Brain pericyte (primary cell): ENCODE results near the gene GLB1L3.

Experiments used
- DNase-seq: peaks from one replicate; pipeline ENCODE4 v3.0.0-alpha.2; 2012; ENCODE audit warnings: low read depth, low spot score

Gene GLB1L3, protein sequence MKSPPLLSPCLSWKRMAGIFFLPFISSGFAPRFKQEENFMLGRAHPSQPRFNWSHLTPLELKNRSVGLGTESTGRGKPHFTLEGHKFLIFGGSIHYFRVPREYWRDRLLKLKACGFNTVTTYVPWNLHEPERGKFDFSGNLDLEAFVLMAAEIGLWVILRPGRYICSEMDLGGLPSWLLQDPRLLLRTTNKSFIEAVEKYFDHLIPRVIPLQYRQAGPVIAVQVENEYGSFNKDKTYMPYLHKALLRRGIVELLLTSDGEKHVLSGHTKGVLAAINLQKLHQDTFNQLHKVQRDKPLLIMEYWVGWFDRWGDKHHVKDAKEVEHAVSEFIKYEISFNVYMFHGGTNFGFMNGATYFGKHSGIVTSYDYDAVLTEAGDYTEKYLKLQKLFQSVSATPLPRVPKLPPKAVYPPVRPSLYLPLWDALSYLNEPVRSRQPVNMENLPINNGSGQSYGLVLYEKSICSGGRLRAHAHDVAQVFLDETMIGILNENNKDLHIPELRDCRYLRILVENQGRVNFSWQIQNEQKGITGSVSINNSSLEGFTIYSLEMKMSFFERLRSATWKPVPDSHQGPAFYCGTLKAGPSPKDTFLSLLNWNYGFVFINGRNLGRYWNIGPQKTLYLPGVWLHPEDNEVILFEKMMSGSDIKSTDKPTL

GRCh38 chr11:134275534-134276395 lies at the start of gene GLB1L3:
GLB1L3 (plus strand) TSS chr11:134276379; CDS start chr11:134276741, 362 bp downstream.
- no peak for DNase-seq

DNA sequence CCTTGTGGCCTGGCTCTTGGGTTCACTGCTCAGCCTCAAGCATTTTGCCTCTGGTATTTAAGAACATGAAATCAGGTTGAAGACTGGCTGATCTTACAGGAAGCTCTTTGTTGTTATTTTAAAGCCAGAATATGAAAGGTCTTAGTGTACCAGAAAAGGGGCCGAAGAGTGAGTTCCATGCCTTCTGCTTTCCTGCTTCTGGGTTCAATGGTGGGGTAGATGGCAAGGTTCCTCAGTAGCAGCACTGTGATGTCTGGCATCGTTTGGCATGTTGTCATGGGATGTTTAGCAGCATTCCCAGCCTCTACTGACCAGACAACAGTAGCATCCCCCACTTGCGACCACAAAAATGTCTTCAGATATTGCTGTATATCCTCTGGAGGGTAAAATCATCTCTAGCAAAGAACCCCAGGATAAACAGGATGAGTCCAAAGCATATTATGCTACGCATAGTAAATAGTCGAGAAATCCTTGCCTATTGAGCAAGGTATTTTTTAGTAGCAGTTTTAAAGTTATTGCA lies 49.3 kb upstream of the GLB1L3 start:
- no peak for DNase-seq

- DNase-seq, result no peak
Measured at GRCh38 chr11:134228625-134229024, 47.6 kb upstream of the GLB1L3 start.

DNA sequence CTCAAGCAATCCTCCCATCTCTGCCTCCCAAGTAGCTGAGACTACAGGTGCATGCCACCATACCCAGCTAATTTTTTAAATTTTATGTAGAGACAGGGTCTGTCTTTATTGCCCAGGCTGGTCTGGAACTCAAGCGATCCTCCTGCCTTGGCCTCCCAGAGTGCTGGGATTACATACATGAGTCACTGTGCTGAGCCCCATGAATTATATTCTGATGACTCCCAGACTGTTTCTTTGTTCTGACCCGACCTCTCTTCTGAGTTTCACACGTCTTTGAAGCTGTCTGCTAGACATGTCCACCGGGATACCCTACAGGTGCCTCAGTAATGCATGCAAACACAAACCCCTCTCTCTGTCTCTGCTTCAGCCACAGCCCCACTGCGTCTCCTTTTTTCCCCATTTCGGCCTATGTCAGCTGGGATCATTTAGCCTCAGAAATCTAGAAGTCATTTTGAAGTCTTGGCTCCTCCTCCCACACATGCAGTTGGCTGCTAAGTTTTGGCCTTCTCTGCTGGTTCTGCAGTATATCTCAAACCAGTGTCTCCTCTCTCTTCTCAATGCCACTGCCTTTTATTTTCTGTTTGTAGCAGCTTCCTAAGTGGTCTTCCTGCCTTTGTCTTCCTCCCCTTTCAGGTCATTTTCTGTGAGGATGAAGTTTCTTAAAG lies 46.9 kb upstream of the GLB1L3 start:
- DNase-seq, result no peak

DNA sequence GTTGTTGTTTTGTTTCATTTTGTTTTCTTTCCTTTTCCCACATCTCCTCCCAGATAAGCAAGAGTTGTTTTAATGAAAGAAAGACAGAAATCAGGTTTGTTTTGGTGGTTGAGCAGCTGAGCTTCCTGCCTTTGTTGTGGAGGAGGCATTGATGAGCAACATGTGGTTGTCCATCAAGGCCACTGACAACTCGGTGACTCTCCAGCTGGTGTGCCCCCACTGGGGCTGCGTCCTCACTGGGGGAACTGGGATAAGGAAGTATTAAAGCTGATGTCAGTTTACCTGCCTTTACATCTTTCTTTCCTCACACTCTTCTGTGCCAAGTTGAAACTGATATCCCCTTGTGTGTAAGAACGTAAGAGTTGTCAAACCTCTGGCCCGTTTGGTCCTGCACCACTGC lies 45.8 kb upstream of the GLB1L3 start:
- DNase-seq, result no peak

- no peak for DNase-seq
Measured at GRCh38 chr11:134231958-134232659, 44.1 kb upstream of the GLB1L3 start.

GRCh38 chr11:134233729-134234179 lies 42.4 kb upstream of the GLB1L3 start:
- no peak for DNase-seq

- DNase-seq, result no peak
Measured at GRCh38 chr11:134235399-134235798, 40.8 kb upstream of the GLB1L3 start.

DNA sequence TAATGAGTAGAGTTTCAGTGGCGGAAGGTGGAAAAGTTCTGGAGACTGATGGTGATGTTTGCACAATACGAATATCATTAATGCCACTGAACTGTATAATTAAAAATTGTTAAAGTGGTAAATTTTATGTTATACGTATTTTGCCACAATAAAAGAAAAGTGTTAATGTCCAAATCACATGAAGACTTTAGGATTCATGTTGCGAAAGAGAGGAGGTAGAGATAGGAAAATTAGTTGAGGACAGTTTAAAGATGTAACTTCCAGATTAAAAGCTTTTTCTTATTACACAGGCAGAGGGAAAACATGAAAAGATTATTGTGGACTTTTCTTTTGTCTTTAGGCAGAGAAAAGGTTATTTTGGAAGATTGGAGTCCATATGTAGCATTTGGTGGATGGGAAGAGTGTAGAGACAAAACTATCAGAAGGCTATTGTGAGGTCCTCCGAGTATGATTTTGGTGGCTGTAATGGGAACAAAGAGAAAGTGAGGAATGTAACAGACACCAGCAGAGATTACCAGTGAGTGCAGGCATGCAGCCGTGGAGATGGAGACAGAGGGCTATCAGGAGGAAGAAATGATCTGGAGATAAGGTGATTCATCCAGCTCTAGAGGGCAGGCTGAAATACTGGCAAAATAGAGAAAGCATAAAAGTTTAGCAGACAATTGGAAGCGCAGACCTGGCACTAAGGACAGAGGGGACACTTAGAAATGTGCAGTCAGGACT lies 39.2 kb upstream of the GLB1L3 start:
- no peak for DNase-seq

DNA sequence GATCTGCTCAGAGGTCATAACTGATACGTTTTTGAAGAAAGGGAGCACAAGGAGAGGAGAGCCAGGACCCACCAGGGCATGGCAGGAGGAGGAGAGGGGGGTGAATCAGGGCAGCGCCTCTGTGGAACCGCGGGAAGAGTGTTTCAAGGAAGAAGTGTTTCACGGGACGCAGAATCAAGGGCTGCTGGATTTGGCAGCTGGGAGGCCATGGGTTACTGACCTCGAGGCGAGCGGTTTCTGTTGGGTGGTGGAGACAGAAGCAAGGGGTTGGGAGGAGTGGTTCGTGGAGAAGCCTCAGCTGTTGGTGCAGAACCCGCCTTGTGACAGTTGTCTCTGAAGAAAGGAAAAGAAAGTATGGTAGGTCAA lies 38.6 kb upstream of the GLB1L3 start:
- no peak for DNase-seq

DNA sequence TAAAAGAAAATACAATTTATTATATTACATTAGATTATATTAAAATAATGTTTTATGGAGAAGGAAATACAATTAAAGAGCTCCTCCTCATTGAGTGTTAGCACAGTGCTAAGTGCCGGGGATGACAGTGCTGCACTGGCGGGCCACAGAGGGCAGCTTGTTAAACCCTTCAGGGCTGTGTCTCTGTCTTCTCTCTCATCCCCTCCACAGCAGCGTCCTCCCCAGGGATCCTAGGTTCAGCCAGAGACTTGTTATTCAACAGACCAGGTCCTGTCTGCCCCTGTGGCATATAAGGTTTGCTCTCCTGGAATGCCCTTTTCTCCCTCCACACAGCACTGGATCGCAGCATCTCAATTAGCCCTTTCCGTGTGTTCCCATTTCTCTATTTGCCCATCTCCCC lies 37.2 kb upstream of the GLB1L3 start:
- DNase-seq, result no peak

DNA sequence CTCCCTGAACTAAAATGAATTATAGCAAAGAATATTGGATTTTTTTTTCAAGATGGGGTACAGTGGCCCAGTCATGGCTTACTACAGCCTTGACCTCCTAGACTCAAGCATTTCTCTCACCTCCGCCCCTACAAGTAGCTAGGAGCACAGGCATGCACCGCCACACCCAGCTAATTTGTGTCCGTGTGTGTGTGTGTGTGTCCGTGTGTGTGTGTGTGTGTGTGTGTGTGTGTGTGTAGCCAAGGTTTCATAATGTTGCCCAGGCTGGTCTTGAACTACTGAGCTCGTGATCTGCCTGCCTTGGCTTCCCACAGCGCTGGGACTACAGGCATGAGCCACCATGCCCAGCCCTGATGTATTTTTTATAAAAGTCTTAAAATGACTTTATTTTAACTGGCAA lies 35.6 kb upstream of the GLB1L3 start:
- DNase-seq, result no peak

DNA sequence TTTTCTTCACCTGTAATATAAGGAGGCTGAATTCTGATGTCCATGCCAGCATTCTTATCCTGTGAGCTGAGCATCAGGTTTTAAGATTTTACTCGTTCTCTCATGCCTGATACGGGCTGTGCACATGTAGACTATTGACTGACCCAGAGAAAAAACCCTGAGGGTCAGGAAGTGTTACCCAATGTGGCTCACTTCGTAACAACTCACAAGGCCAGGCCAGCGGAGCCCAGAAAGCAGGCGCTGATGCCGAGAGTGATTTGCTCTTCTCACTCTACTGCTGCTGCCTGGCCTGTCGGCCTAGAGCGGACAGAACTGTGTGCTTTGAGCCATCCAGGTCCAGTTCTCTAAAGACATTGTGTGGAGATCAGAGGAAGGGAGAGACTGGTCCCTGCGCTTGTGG lies 33.8 kb upstream of the GLB1L3 start:
- no peak for DNase-seq

DNA sequence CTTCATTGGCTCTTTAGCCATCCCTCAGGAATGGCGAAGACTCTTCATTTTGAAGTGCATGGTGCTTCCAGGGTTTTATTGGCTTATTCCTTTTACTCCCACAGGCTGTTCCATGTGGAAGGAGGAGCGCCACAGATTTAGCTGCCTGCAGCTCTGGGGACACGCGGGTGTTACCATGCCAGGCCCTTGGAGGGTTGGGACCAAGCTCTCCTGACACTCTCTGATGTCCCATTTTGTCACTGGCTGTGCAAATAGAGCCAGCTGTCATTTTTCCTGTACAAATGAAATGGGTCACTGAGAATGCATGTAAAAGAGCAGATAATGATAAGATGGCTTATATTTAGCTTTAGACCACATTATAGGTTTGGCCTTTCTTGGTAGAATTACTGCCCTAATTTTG lies 32.3 kb upstream of the GLB1L3 start:
- DNase-seq, result no peak

DNA sequence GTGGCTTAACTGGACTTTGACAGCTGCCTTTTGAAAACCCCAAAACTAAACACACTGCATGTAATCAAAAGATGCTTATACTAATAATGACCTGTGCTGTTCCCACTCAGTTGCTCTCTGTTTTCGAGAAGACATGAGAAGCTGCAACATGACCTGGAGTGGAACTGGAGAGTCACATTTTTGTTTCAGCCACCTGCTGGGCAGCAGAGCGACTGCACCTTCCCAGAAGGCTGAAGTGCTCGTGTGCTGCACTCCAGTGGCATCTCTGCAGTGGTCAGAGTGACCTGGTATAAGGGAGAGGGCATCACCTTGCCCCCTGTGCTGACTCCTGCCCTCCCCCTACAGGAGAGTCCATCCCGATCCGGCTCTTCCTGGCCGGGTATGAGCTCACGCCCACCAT lies 31.6 kb upstream of the GLB1L3 start:
- no peak for DNase-seq

DNA sequence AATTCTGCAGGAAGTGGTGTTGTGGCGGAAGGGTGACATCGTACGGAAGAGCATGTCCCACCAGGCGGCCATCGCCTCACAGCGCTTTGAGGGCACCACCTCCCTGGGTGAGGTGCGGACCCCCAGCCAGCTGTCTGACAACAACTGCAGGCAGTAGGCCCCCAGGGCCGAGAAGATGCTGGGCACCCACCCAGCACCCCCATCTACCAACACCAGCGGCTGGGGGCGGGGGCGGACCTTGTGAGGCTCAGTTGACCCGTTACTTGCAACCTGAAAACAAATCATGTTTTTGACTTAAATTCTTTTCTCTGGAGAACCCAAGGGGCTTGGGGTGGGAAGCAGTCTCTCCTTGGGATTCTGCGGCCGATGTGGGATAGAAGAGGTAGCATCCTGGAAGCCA lies 30.7 kb upstream of the GLB1L3 start:
- no peak for DNase-seq

DNA sequence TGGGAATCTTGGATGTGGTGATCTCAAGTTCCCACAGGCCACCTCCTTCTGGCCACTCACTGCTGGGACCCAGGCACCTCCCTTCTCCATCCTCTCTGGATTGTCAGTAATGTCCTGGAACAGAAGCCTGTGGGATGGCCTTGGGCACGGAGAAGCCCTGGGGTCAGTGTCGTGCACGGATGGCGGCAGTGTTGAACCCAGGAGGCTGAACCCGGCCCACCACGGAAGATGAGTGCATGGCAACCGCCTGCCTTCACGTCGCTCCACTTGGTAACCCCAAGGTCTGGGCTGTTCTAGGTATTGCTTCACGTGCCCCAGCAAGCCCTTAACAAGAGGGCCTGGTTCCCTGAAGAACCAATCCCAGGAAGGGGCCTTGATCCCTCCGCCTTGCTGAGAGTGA lies 30.1 kb upstream of the GLB1L3 start:
- no peak for DNase-seq

DNA sequence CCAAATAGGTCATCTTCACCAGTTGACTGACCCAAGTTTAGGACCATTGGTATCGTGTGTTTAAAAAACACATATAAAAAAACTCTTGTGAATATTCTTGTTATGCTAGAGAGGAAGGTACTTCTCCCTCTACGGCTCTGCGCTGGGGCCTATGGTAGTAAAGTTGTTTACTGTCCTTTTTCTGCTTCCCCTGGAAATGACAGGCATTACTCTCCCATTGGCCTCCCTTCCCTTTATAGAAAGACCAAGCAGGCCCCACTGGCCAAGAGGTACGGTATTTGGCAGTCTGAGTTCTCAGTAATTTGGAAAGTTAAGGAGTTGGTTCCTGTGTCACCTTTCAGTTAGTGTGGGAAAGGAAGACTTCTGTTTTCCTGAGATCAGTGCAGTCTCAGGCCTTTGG lies 29.5 kb upstream of the GLB1L3 start:
- DNase-seq, result no peak

DNA sequence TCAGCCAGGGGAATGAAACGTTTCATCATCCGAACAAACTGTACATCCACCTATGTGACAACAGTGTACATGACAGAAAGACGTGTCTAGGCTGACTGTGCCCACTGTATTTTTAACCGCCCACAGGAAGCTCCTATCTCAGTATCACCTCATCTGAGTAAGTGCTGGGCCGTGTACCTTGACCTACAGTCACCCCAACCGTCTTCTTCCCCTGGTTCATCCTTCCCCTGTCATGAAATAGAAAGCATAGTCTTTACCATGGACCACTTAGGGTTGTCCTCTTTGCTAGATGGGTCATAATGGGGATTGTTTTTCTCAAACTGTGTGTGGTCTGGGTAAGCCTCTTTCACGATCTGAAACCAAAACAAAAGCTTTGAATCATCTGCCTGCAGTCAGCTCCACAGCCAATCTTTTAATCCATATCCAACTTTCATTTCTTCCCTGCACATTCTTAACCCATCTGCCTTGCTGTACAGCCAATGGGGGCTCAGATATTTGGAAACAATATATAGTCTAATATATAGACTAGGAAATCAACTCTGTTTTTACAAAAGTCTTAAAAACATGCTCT lies 27.2 kb upstream of the GLB1L3 start:
- no peak for DNase-seq

- DNase-seq, result no peak
Measured at GRCh38 chr11:134250246-134250645, 25.9 kb upstream of the GLB1L3 start.
